Retinal pigment epithelial cell (primary cell): ENCODE measurements around the gene COL19A1.
"Not testable (repeated sequence)": the region's sequence is repeated elsewhere in the genome, so short reads cannot be mapped to it uniquely, and the experiment has no call there.

Experiments
- DNase-seq: peaks from one replicate; pipeline ENCODE4 v3.0.0-alpha.2; 2010; ENCODE audit warnings: low read depth
- H3K4me3 ChIP-seq: 2 replicates; pipeline ENCODE4 v1.5.1; 2011; ENCODE audit warnings: mild to moderate bottlenecking, low read length, control low read depth, moderate library complexity
- CTCF ChIP-seq: conservative IDR thresholded peaks from 2 replicates; pipeline ENCODE4 v1.5.1; 2011; ENCODE audit warnings: low read depth, low read length, control low read depth, inconsistent platforms

COL19A1 gene

DNA sequence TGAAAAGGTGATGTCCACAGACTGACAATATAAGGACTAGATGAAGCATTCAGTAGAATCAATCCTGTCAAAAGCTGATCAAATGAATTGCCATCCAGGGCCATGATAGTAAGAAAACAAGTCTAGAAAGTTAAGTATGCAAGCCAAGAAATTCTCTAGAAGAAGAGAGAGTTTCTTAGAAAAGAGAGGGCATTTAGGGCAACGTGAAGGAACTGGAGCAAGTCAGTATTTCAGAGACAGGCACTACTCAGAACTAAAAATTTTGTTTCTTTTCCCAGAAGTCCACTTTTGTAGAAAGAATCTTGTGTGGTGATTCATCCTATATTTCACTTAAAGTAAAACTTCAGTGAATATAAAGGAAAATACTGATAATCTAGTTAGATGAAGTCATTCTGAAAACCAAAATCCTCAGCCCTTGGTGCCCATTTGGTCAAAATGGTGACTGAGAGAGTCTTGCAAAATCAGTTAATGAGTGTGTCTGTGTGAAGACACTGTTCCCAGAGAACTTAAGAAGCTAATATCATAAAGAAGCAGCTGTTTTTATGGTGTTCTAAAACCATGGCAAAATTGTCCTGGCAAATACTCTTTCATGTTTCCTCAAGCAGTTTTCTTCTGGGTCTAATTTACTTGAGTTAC, 82.2 kb downstream of the COL19A1 start:
- no peak overlapping the region for H3K4me3 ChIP-seq
- TF ChIP-seq CTCF, result no peak
- no peak for DNase-seq

GRCh38 chr6:69953491-69953890, 87.1 kb downstream of the COL19A1 start:
- H3K4me3 ChIP-seq, result no peak overlapping the region
- DNase-seq, result no peak
- no peak for TF ChIP-seq CTCF

- DNase-seq, result no peak
- no peak overlapping the region for H3K4me3 ChIP-seq
- no peak for TF ChIP-seq CTCF
These were observed 88.4 kb downstream of the COL19A1 start for GRCh38 chr6:69954733-69955132.

DNA sequence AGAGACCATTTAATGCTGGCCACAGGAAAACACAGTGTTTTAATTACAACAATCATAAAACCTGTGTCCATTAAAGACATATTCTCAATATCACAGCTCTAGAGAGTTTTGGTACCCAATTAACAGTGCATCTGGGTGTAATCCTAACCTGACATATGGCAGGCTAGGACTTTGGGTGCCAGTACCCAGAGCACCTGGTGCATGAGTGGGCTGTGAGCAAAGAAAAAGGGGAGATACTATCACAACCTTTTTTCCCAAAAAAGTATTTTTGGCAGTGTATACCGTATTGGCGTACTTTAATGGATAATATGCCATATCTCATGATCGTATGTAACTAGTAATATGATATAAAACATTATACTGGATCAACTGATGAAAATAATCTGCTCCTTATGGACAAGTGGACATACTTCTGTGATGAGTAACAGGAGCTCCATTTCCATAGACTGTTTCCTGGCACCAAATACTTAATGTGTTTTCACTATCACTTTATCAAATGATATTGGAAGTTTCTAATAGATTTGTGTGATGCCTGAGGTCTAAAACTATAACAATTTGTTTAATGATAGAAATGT, 91.7 kb downstream of the COL19A1 start:
- DNase-seq, result no peak
- H3K4me3 ChIP-seq, result no peak overlapping the region
- TF ChIP-seq CTCF, result no peak

GRCh38 chr6:69958978-69959377, 92.6 kb downstream of the COL19A1 start:
- DNase-seq, result no peak
- no peak overlapping the region for H3K4me3 ChIP-seq
- no peak for TF ChIP-seq CTCF

- H3K4me3 ChIP-seq, DNase-seq: not testable (repeated sequence)
These were observed 99.6 kb downstream of the COL19A1 start for GRCh38 chr6:69965974-69966373.

DNA sequence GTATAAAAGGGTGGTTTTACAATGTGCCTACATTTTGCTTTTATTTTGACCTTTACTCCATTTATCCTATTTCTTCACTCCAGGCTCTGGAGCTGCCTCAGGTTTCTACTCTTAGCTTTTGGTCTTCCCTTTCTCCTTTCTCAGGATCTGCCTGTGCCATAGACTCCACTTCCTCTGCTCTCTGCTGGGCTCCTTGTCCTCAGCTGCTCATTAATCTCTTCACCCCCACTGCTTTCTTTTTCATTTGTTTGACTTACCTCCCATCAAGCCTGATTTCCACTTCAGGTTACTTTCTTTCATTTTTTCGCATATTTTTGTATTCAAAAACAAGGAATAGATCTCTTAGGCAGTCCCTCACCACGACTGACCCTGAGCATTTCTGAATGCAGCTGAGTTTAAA, 106.8 kb downstream of the COL19A1 start:
- no peak overlapping the region for H3K4me3 ChIP-seq
- DNase-seq, result no peak
- TF ChIP-seq CTCF, result no peak
